SK-N-SH treated with all-trans-retinoic acid at 6 μM for 48 hours (cell line): ENCODE measurements around the gene DHRS1.

ENCODE experiments used
- CSDC2 ChIP-seq: fragments of 250-450 bp; sonication (Bioruptor Pico); IDR thresholded peaks from 2 replicates; pipeline ENCODE4 v1.5.0; 2020; ENCODE audit warnings: mild to moderate bottlenecking, moderate library complexity
- GLIS3 ChIP-seq: fragments of 250-450 bp; sonication (Bioruptor Pico); IDR thresholded peaks from 2 replicates; pipeline ENCODE4 v1.5.0; 2020; ENCODE audit warnings: mild to moderate bottlenecking, moderate library complexity
- OSR1 ChIP-seq: fragments of 250-450 bp; sonication (Bioruptor Pico); IDR thresholded peaks from 2 replicates; pipeline ENCODE4 v1.8.0; 2022; ENCODE audit warnings: moderate library complexity, mild to moderate bottlenecking, inconsistent platforms
- RARB ChIP-seq: fragments of 250-450 bp; sonication (Bioruptor Pico); IDR thresholded peaks from 2 replicates; pipeline ENCODE4 v1.8.0; 2021; ENCODE audit warnings: mild to moderate bottlenecking, moderate library complexity
- ZFP30 ChIP-seq: fragments of 450-650 bp; formaldehyde crosslinking; IDR thresholded peaks from 2 replicates; pipeline ENCODE4 v1.5.0; 2022; ENCODE audit warnings: mild to moderate bottlenecking, moderate library complexity

DNA sequence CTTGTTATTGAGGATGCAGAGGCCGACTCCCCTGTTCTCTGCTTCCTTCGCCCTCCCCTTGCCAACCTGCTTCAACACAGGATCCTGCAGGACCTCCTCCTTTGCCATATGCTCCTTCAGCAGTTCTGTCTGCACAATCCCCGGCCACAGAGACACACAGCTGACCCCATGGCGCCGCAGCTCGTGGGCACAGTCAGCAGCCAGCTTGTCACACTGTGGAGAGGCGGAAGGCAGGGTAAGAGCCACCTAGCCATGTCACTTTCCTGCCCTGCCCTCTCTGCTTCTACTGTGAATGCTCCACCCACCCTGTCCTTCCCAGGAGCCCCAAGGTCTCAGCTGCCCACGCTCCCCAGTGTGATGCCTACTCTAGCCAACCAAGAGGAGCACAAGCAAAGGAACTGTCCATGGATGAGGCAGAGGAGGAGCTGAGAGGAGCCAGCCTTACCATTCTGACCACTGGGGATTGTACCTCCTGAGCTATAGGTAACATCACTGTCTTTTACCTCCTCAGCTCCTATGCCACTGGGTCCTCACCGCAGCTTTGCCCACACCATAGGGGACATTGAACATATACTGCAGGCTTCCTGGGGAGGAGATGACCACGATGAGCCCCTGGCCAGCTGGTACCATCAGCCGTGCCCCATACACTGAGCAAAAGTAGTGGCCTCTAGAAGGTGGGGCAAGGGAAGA is 7.3 kb downstream of the DHRS1 start:
- no peak for TF ChIP-seq RARB (CRISPR knock-in tag)
- TF ChIP-seq GLIS3 (CRISPR knock-in tag) = no peak
- no peak for TF ChIP-seq OSR1 (CRISPR knock-in tag)
- TF ChIP-seq CSDC2 (CRISPR knock-in tag) = no peak
- TF ChIP-seq ZFP30 (CRISPR knock-in tag) = no peak
